Stimulated activated CD8-positive, alpha-beta memory T cell treated with anti-CD3 and anti-CD28 coated beads, Interleukin-4, amount 100 ng/mL, for 1 hour (primary cell): ENCODE results near the gene BRMS1.
"Not testable (repeated sequence)": the region's sequence is repeated elsewhere in the genome, so short reads cannot be mapped to it uniquely, and the experiment has no call there.

Experiments
- DNase-seq, 2 donors: peaks; one replicate each; pipeline ENCODE4 v3.0.0-alpha.2; 2020; ENCODE audit warnings: low read depth in 2 of 2, low spot score in 1 of 2

The BRMS1 gene

DNA sequence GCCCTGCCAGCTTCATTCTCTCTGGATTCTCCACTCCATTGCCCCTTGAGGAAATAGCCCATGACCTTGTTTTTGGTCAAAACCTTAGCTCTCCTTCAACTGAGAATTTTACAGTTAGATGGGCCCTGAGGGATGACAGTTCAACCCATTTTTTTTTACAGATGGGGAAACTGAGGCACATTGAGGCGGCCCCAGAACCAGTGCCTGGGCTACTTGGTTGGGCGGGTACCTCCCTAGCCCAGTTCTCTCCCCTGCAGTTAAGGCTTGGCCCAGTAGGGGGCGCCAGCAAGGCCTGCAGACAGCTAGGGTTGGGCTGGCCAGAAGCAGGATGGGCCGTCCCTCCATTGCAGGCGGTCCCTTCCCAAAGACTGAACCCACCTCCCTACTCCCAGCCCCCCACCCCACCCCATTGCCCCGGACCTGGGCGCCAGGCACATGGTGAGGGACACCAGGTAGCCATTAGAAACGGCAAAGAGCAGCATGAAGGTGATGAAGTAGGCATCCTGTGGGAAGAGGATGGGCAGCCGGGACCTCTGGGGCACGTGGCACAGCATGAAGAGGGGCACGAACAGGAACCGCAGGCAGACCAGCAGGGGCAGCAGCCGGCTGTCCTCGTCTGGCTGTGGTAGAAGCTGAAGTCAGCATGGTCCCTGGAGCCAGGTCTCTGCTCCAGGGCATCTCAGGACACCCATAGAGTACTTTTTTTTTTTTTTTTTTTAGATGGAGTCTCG is 19.1 kb upstream of the BRMS1 start:
- peak; percentile 34 to 39 for DNase-seq

DNA sequence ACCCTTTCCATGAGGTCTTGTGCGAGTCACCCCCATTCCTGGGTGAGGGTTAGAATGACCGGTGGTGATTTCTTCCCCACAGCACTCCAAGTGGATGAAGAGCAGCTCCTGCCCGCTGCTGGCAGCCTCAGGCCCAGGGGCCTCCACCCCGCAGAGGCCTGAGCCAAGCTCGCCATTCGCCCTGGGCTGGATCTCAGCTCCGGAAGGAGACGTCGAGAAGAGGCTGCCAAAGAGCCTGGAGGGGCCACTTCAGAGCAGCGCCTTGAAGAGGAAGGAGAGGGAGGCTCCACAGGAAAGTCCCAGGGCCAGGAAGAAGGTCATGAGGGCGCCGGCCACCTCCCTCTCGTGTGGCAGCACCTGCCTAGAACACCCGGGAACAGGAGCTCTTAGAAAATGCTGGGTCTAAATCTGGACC is 18.3 kb upstream of the BRMS1 start:
- DNase-seq, result no peak

DNA sequence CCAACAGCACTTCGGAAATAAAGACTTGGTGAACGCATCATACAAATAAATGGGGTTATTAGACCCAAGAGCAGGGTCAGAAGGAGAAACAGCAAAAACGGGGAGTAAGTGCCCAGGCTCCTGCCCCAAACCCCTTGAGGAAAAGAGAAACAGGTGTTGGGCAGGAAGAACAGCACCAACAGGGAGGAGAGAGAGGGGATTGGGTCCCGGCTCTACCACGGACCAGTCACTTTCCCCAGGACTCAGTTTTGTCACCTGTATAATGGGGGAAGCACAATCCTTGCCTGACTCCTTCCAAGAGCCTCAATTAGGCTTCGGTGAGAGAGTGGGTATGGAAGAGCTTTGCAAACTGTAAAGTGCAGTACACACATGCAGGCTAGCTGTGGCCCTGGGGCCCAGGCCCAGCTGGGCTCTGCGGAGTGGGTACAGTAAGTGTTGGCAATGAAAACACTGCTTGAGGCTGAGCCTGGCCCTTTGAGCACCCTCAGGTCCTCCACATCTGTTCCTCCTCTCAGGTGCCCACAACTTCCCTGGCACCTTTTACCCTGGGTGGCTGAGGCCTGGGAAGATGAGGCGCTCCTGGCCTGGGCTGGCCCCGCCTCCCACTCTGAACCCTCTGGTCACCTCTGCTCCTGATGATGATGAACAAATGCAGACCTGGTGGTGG is 17.7 kb upstream of the BRMS1 start:
- DNase-seq, result no peak

DNA sequence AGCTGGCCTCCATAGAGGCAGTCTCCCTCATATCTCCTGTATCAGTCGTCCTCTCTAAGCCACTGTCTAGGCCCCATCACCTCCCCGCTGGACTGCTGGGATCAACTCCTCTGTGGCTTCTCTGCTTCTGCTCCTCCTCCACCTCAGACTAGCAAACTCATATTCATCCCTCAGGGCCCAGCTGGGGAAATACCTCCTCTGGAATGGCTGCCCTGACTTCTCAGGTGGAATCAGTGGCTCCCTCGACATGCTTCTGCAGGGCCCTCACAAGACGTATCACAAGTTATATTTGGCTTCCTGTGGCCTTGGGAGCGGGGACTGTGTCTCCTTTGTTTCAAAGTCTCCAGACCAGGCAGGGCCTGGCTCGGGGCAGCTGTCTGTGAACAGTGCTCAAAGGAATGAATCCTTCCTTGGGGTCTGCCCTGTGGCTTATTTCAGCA is 16.6 kb upstream of the BRMS1 start:
- no peak for DNase-seq

DNA sequence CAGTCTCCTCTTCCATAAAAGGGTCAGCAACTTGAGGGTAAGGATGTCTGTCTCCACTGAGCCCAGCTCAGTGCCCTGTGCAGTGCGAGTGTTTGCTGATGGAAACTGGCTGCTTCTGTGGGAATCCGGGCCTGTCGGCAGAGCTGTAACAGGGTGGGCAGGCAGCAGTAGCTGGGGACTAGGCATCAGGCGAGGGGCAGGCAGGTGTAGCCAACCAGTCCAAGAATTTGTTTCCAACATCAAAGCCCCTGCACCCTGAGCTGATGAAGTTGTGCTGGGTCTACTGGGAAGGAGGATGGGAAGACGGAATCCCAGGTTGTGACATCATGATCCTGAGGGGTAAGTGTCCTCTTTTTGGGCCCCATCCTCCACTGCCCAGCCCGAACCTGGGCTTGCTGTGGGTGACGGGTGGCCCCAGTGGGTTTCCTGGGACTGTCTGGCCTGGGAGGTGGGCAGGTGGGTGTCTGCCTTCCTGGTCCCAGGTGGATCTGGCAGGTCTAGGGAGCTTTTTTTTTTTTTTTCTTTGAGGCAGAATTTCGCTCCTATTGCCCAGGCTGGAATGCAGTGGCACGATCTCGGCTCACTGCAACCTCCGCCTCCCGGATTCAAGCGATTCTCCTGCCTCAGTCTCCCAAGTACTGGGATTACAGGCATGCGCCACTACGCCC is 15.6 kb upstream of the BRMS1 start:
- DNase-seq, result no peak

DNA sequence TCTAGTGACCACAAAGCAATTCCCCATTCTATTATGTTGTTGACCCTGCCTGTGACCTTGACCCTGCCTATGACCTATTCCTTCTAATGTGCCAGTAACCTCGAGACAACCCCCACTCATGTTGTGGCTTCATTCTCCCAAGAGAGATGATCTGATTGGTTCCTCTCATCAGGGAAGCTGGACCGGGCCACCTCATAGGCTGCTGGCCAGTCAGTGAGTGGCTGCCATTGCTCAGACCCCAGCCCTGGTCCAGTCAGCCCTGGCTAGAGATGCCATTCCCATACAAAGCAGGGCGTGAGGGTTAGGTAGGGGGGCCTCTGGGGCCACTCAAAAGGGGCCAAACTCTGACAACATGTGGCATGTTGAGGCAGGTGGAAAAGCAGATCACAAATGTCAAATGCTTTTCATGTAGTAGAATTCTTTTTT is 14.8 kb upstream of the BRMS1 start:
- DNase-seq, result no peak

DNA sequence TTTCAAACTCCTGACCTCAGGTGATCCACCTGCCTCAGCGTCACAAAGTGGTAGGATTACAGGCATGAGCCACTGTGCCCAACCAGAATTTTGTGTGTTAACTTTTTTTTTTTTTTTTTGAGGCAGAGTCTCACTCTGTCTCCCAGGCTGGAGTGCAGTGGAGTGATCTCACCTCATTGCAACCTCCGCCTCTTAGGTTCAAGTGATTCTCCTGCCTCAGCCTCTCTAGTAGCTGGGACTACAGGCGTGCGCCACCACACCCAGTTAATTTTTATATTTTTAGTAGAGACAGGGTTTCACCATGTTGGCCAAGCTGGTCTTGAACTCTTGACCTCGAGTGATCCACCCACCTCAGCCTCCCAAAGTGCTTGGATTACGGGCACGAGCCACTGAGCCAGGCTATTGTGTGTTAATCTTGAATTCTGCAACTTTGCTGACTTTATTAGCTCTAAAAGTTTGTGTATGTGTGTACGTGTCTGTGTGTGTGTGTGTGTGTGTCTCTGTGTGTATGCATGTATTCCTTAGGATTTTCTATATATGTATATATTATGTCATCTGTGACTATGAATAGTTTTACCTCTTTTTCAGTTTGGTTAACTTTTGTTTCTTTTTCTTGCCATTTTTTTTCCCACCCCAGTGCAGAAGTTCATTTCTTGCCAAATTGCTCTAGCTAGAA is 5.8 kb upstream of the BRMS1 start:
- not testable (repeated sequence) for DNase-seq

DNA sequence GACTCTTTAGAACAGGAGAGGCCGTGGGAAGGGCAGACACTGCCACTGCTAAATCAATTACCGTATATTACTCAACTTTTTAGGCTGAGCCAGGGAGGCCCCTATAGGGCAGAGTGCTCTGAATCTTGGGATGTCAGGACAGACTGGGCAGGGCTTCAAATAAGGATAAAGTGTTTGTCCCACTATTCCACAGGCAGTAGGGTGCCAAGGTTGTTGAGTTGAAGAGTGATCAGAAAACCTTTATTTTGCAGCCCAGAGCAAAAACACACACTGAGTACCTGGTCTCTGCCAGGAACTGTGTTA is 4.1 kb upstream of the BRMS1 start:
- DNase-seq, result no peak

DNA sequence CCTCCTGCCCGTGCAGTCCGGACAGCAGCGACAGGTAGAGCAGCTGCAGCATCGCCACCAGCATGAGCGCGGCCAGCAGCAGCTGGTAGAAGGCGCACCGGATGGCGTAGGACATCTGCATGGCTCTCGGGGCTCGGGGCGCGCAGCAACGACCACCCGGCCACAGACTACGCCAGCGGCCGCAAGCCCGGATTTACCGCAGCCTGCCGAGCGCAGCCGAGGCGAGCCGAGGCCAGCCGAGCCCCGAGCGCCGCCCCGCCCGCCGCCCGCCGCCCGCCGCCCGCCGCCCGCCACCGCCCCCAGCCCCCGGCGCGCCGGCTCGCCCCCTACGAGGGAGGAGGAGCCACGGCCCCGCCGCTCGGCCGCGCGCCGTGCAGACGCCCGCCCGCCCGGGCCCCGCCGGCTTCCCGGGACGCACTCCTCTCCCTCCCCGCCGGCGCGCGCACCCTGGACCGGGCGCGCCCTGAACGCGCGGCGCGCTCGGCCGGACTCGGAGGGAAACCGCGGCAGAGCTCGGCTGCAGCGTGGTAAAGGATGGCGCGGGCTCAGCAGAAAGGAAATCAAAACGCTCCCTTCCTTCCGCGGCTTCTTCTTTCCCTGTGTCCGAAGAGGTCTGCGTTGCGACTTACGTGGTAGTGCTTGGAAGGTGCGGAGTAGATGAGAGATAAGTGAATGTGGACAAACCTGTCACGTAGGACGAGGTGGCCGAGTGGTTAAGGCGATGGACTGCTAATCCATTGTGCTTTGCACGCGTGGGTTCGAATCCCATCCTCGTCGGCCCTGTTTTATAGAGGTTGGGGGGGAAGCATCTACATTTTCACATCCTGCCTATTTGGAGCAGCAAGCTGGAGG is 2.7 kb upstream of the BRMS1 start, which contains the start of gene B4GAT1:
Gene B4GAT1 (minus strand): TSS at position 205 of the 852 bp plus-strand sequence. CDS start 84 bp downstream, at position 121.
- DNase-seq, result peak; percentile 62 to 63

DNA sequence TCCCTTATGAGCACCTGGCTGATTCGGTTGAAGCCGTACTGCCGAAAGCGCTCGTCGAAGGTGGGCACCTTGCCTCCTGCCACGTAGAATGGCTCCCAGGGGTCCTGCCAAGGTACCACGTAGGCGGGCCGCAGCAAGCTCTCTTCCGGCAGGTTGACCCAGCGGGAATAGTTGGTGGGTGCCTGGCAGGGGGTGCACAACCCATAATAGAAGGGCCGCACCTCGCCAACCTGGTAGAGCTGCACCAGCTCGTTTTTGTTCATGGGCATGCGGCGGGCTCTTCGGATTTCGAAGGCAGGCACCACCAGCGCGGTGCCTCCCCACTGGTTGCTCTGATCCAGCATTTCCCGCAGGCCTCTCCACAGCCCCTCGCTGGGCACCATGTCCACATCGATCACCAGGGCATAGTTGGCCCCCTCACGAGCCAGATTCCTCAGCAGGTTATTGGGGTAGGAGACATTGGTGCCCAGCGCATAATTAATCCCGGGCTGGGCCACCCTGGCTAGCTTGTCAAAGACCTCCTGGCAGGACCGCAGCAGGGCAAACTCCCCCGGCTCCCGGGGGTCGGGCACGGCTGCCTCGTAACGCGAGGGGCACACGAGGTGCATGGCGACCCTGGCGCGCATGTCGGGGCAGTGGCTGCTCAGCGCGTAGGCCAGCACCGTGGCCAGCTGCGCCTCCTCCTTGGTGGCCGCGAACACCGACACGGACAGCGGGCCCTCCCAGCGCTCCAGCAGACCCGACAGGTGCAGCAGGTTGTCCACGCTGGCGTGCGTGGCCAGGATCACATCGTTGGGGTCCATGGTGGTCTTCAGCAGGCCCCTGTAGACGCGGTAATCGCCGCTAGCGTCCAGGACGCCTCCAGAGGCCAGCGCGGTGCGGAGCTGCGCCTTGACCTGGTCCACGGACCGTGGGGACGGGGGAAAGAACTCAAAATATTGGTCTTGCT is 1.8 kb upstream of the BRMS1 start:
- DNase-seq, result no peak

DNA sequence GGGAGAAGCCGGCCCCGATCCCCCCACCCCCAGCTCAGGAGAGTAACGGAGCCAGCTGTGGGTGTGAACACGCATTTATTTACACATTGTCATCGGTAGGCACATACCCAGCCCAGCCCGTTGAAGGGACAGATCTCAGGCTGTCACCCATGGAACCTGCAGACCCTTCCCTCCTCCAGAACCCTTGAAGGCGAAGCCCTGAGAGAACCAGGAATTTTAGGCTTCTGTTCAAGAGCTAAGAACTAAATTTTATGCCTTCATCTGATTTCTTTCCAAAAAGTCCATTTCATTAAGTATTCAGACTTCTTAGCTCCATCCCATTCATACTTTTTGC is 379 bp upstream of the BRMS1 start:
- no peak for DNase-seq

DNA sequence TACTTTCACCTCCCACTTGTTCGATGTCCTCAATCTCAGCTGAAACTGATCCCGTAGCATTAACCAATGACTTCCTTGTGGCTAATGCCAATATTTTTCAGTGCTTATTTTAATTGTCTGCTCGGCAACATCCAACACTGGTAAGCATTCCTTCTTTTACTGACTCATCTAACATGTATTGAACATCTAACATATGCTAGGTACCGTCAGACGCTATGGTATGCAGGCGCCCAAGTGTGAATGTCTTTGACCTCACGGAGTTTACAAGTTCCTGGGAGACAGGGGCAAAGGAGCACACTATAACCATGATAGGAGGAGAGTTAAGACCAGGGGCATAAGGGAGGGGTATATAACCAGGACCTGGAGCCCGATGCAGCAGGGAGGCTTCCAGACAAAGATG is 1.7 kb downstream of the BRMS1 start:
- DNase-seq, result no peak

DNA sequence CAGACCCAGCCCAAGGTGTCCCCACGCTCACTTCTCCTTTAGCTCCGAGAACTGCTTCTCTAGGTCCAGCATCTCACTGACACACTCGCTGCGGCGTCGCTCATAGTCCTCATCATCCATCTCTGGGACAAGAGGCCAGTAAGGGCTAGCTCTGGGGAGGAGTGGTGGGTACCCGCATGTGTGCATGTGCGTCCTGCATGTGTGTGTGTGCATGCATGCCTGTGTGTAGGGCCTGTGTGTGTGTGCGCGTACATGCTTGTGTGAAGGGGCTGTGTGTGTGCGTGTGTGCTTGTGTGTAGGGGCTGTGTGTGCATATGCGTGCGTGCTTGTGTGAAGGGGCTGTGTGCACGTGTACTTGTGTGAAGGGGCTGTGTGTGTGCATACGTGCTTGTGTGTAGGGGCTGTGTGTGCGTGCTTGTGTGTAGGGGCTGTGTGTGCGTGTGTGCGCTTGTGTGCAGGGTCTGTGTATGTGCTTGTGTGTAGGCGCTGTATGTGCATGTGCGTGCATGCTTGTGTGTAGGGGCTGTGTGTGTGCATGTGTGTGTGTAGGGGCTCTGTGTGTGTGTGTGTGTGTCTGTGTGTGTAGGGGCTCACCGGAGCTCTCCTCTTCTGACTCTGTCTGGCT is 3.3 kb downstream of the BRMS1 start:
- DNase-seq, result no peak

DNA sequence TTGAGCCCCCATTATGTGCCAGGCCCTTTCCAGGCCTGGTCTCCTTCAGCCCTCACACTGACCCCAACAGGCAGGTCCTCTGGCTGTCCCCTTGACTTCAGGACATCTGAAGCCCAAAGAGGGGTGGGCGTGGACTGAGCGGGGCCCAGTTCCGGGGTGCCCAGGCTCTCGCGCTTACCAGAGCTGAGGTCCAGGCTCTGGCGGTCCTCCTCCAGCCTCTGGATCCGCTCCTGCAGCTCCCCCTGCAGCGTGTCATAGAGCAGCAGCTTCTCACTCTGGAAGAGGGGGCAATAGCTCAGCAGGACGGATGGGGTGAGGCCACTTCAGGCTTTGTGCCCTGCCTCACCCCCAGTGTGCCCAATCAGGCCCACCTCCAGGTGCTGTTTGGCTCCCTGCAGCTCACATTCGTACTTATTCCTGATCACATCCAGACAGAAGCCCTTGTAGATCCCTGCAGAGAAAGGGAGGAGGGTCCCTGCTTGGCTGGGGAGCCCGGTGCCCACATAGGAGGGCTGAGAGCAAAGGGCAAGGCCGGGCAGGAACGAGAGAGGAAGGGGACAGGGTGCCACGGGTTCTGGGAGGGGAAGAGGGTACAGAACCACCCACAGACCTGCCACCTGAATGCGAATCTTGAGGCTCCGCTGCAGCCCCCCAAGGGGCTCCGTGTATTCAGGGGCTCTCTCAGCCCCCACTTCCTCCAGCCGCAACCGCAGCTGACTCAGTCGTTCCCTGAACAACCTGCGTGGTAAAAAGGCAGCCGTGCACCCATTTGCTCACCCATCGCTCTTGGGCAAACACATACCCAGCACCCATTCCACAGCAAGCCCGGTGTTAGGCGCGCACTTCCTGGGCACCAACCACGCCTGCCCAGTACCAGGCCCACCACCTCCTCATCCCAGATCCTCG is 4.1 kb downstream of the BRMS1 start:
- DNase-seq, result no peak

DNA sequence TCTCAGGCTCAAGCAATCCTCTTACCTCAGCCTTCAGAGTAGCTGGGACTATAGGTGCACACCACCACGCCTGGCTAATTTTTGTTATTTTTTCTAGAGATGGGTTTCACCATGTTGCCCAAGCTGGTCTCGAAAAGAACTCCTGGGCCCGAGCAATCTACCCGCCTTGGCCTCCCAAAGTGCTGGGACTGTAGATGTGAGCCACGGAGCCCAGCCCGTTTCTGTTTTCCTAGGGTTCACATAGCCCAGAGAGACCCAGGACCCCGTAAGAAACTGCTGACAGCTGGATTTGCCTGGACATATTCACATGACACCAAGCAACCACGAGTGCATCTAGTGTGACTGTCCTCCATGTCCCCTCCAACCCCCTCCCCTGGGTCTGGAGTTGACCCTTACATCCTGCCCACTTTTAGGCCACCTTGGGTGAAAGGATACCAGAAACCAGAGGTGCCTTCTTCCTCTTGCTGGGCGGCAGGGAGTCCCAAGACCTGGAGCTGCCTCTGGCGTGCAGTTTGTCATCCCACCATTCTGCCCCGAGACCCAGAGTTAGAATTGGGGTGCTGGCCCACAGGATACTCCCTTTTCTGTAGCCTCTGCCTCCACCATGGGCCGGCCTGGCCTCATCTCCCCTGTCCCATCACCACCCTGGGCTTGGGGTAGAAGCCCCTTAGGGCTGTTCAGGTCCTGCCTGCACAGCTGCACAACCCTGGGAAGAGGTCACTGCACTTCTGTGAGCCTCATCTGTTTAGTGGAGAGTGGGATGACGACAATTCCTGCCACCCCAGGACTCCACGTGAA is 5.0 kb downstream of the BRMS1 start:
- no peak for DNase-seq

DNA sequence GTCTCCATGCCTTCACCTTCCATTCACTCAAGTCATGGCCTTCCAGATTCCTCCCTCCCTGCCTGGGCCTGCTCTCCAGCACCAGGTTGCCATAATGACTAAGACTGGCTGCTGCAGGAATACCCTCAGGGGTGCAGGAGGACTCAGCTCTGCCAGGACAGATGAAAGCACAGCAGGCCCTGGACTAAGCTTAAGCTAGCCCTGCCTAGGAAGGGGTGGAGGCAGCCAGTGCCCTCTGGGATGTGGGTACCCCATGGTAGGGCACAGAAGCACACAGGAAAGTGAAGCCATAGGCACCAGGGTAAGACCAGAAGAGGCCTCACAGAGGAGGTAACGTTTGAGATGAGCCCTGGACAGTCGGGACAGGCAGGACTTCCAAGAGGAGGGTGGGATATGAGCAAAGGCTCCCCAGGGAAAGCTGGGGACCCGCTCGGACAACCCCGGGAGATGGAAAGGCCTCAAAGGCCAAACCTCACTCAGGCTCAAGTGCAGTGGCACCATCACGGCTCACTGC is 5.7 kb downstream of the BRMS1 start:
- DNase-seq, result no peak
